Keratinocyte (primary cell): ENCODE data around the gene MFSD6L.

Experiments used
- CTCF ChIP-seq, 3 experiments: IDR thresholded peaks in 1 of 3; conservative IDR thresholded peaks in 1 of 3; optimal IDR thresholded peaks in 1 of 3; 2 replicates in 2 of 3; 3 replicates in 1 of 3; pipeline versions ENCODE3 to v1.5.1; 2011; ENCODE audit warnings: low read length in 3 of 3, mild to moderate bottlenecking in 3 of 3, moderate library complexity in 2 of 3, control low read depth in 1 of 3, inconsistent platforms in 1 of 3; ENCODE audit not compliant: insufficient read depth in 2 of 3; ENCODE audit errors: extremely low read depth in 1 of 3
- EZH2 ChIP-seq: IDR thresholded peaks from one replicate; pipeline ENCODE4 v1.6.1; 2012; ENCODE audit warnings: inconsistent platforms, mild to moderate bottlenecking, low read length, moderate library complexity

- TF ChIP-seq CTCF (optimal IDR thresholded peaks at IDR 0.05 in 1 of 3, IDR thresholded peaks at IDR 0.05 in 1 of 3, conservative IDR thresholded peaks at IDR 0.05 in 1 of 3; ENCODE audit: extremely low read depth in 1 of 3, insufficient read depth in 2 of 3, low read length in 3 of 3): no peak
- TF ChIP-seq EZH2: no peak
Observed at GRCh38 chr17:8758137-8758596, 41.0 kb downstream of the MFSD6L start, which contains the start of gene SPDYE4.
